ENCODE data around the gene CBFA2T3.
"Not testable (repeated sequence)": the region's sequence is repeated elsewhere in the genome, so short reads cannot be mapped to it uniquely, and the experiment has no call there.

Gene CBFA2T3

GRCh38 chr16:88902744-88903143 lies 74.3 kb downstream of the CBFA2T3 start:
- no peak overlapping the region for H3K27ac ChIP-seq (ENCODE audit: low read length)
- no peaks in the 10 kb centered on the region for H3K4me1 ChIP-seq (ENCODE audit: control insufficient read depth in 1 of 2, insufficient read depth in 2 of 2, low read length in 2 of 2)
- no peaks in the 10 kb centered on the region for H3K9me3 ChIP-seq (ENCODE audit: control insufficient read depth in 1 of 2, low read length in 2 of 2)
- no peak overlapping the region for H3K4me3 ChIP-seq (ENCODE audit: low read depth in 1 of 2, low read length in 2 of 2)
- no peaks in the 10 kb centered on the region for H3K27me3 ChIP-seq (ENCODE audit: low read depth, low read length)
- peaks cover 0 to 3% of the 10 kb centered on the region in 2 donors for H3K36me3 ChIP-seq (ENCODE audit: control insufficient read depth in 1 of 2, insufficient read depth in 2 of 2, low read length in 2 of 2)

- no peaks in the 10 kb centered on the region for H3K9me3 ChIP-seq (ENCODE audit: control insufficient read depth in 1 of 2, low read length in 2 of 2)
- no peak overlapping the region for H3K27ac ChIP-seq (ENCODE audit: low read length)
- H3K27me3 ChIP-seq (ENCODE audit: low read depth, low read length): no peaks in the 10 kb centered on the region
- H3K36me3 ChIP-seq (ENCODE audit: control insufficient read depth in 1 of 2, insufficient read depth in 2 of 2, low read length in 2 of 2): peaks cover 0 to 6% of the 10 kb centered on the region in 2 donors
- no peaks in the 10 kb centered on the region for H3K4me1 ChIP-seq (ENCODE audit: control insufficient read depth in 1 of 2, insufficient read depth in 2 of 2, low read length in 2 of 2)
- no peak overlapping the region for H3K4me3 ChIP-seq (ENCODE audit: low read depth in 1 of 2, low read length in 2 of 2)
These were observed 75.2 kb downstream of the CBFA2T3 start for GRCh38 chr16:88901718-88902337.

- Histone ChIP-seq H3K27me3 (ENCODE audit: low read depth, low read length) (no peaks in the 10 kb centered on the region), H3K4me3 (ENCODE audit: low read depth in 1 of 2, low read length in 2 of 2) (no peak overlapping the region), H3K36me3 (ENCODE audit: control insufficient read depth in 1 of 2, insufficient read depth in 2 of 2, low read length in 2 of 2) (peaks cover 0 to 6% of the 10 kb centered on the region in 2 donors), H3K4me1 (ENCODE audit: control insufficient read depth in 1 of 2, insufficient read depth in 2 of 2, low read length in 2 of 2) (no peaks in the 10 kb centered on the region), H3K9me3 (ENCODE audit: control insufficient read depth in 1 of 2, low read length in 2 of 2) (no peaks in the 10 kb centered on the region), H3K27ac (ENCODE audit: low read length) (no peak overlapping the region)
These were observed 76.3 kb downstream of the CBFA2T3 start for GRCh38 chr16:88900662-88901052.

GRCh38 chr16:88899901-88900661 lies 76.9 kb downstream of the CBFA2T3 start:
- Histone ChIP-seq H3K9me3 (ENCODE audit: control insufficient read depth in 1 of 2, low read length in 2 of 2) (no peaks in the 10 kb centered on the region), H3K27ac (ENCODE audit: low read length) (no peak overlapping the region), H3K4me3 (ENCODE audit: low read depth in 1 of 2, low read length in 2 of 2) (no peak overlapping the region), H3K4me1 (ENCODE audit: control insufficient read depth in 1 of 2, insufficient read depth in 2 of 2, low read length in 2 of 2) (no peaks in the 10 kb centered on the region), H3K27me3 (ENCODE audit: low read depth, low read length) (no peaks in the 10 kb centered on the region), H3K36me3 (ENCODE audit: control insufficient read depth in 1 of 2, insufficient read depth in 2 of 2, low read length in 2 of 2) (peaks cover 0 to 6% of the 10 kb centered on the region in 2 donors)

- H3K27me3 ChIP-seq (ENCODE audit: low read depth, low read length): no peaks in the 10 kb centered on the region
- H3K36me3 ChIP-seq (ENCODE audit: control insufficient read depth in 1 of 2, insufficient read depth in 2 of 2, low read length in 2 of 2): peaks cover 0 to 6% of the 10 kb centered on the region in 2 donors
- H3K9me3 ChIP-seq (ENCODE audit: control insufficient read depth in 1 of 2, low read length in 2 of 2): no peaks in the 10 kb centered on the region
- H3K4me1 ChIP-seq (ENCODE audit: control insufficient read depth in 1 of 2, insufficient read depth in 2 of 2, low read length in 2 of 2): no peaks in the 10 kb centered on the region
- no peak overlapping the region for H3K4me3 ChIP-seq (ENCODE audit: low read depth in 1 of 2, low read length in 2 of 2)
- no peak overlapping the region for H3K27ac ChIP-seq (ENCODE audit: low read length)
These were observed 79.1 kb downstream of the CBFA2T3 start for GRCh38 chr16:88897696-88898425.

GRCh38 chr16:88896238-88897070 lies 80.6 kb downstream of the CBFA2T3 start:
- no peaks in the 10 kb centered on the region for H3K27me3 ChIP-seq (ENCODE audit: low read depth, low read length)
- H3K4me1 ChIP-seq (ENCODE audit: control insufficient read depth in 1 of 2, insufficient read depth in 2 of 2, low read length in 2 of 2): no peaks in the 10 kb centered on the region
- no peak overlapping the region for H3K27ac ChIP-seq (ENCODE audit: low read length)
- no peaks in the 10 kb centered on the region for H3K9me3 ChIP-seq (ENCODE audit: control insufficient read depth in 1 of 2, low read length in 2 of 2)
- peaks cover 0 to 12% of the 10 kb centered on the region in 2 donors for H3K36me3 ChIP-seq (ENCODE audit: control insufficient read depth in 1 of 2, insufficient read depth in 2 of 2, low read length in 2 of 2)
- H3K4me3 ChIP-seq (ENCODE audit: low read depth in 1 of 2, low read length in 2 of 2): no peak overlapping the region

- no peak overlapping the region for H3K4me3 ChIP-seq (ENCODE audit: low read depth in 1 of 2, low read length in 2 of 2)
- H3K4me1 ChIP-seq (ENCODE audit: control insufficient read depth in 1 of 2, insufficient read depth in 2 of 2, low read length in 2 of 2): no peaks in the 10 kb centered on the region
- peaks cover 0 to 15% of the 10 kb centered on the region in 2 donors for H3K36me3 ChIP-seq (ENCODE audit: control insufficient read depth in 1 of 2, insufficient read depth in 2 of 2, low read length in 2 of 2)
- no peaks in the 10 kb centered on the region for H3K27me3 ChIP-seq (ENCODE audit: low read depth, low read length)
- no peaks in the 10 kb centered on the region for H3K9me3 ChIP-seq (ENCODE audit: control insufficient read depth in 1 of 2, low read length in 2 of 2)
- H3K27ac ChIP-seq (ENCODE audit: low read length): no peak overlapping the region
These were observed 81.7 kb downstream of the CBFA2T3 start for GRCh38 chr16:88895335-88895734.

GRCh38 chr16:88894681-88895300 lies 82.2 kb downstream of the CBFA2T3 start:
- Histone ChIP-seq H3K9me3 (ENCODE audit: control insufficient read depth in 1 of 2, low read length in 2 of 2) (no peaks in the 10 kb centered on the region), H3K4me3 (ENCODE audit: low read depth in 1 of 2, low read length in 2 of 2) (no peak overlapping the region), H3K27me3 (ENCODE audit: low read depth, low read length) (no peaks in the 10 kb centered on the region), H3K27ac (ENCODE audit: low read length) (no peak overlapping the region), H3K4me1 (ENCODE audit: control insufficient read depth in 1 of 2, insufficient read depth in 2 of 2, low read length in 2 of 2) (no peaks in the 10 kb centered on the region), H3K36me3 (ENCODE audit: control insufficient read depth in 1 of 2, insufficient read depth in 2 of 2, low read length in 2 of 2) (peaks cover 0 to 17% of the 10 kb centered on the region in 2 donors)

GRCh38 chr16:88894266-88894665 lies 82.7 kb downstream of the CBFA2T3 start:
- not testable (repeated sequence) for H3K27me3 ChIP-seq (ENCODE audit: low read depth, low read length); H3K9me3 ChIP-seq (ENCODE audit: control insufficient read depth in 1 of 2, low read length in 2 of 2); H3K27ac ChIP-seq (ENCODE audit: low read length); H3K4me3 ChIP-seq (ENCODE audit: low read depth in 1 of 2, low read length in 2 of 2); H3K4me1 ChIP-seq (ENCODE audit: control insufficient read depth in 1 of 2, insufficient read depth in 2 of 2, low read length in 2 of 2)
- H3K36me3 ChIP-seq (ENCODE audit: control insufficient read depth in 1 of 2, insufficient read depth in 2 of 2, low read length in 2 of 2): peaks cover 0 to 18% of the 10 kb centered on the region in 2 donors

GRCh38 chr16:88893127-88893968 lies 83.7 kb downstream of the CBFA2T3 start:
- no peaks in the 10 kb centered on the region for H3K4me1 ChIP-seq (ENCODE audit: control insufficient read depth in 1 of 2, insufficient read depth in 2 of 2, low read length in 2 of 2)
- no peaks in the 10 kb centered on the region for H3K9me3 ChIP-seq (ENCODE audit: control insufficient read depth in 1 of 2, low read length in 2 of 2)
- H3K27me3 ChIP-seq (ENCODE audit: low read depth, low read length): no peaks in the 10 kb centered on the region
- H3K27ac ChIP-seq (ENCODE audit: low read length): no peak overlapping the region
- H3K4me3 ChIP-seq (ENCODE audit: low read depth in 1 of 2, low read length in 2 of 2): no peak overlapping the region
- peaks cover 0 to 18% of the 10 kb centered on the region in 2 donors for H3K36me3 ChIP-seq (ENCODE audit: control insufficient read depth in 1 of 2, insufficient read depth in 2 of 2, low read length in 2 of 2)

Data from muscle layer of duodenum (tissue), 2 donors.